Lower lobe of right lung (tissue), 2 donors: Measurements from ENCODE around the gene ARHGAP31. TPM values are rescaled to one million over a fixed set of nuclear protein-coding genes. Genes with fewer than 3 reads are reported as not detected.
A peak's percentile ranks its signal among the peaks of the same experiment; 100 is the strongest.

Source experiments
- ATAC-seq, 2 donors: fragments of 200-7000 bp; cut with Tn5 transposase; one replicate each; pipeline ENCODE4 v1.9.1; 2020 to 2022; ENCODE audit warnings: mild to moderate bottlenecking in 2 of 2, moderate library complexity in 2 of 2
- DNase-seq: peaks from one replicate; pipeline ENCODE4 v3.0.0-alpha.2; 2020
- H3K27ac ChIP-seq: fragments of 200-600 bp; one replicate; pipeline ENCODE4 v1.8.0; 2022
- H3K27me3 ChIP-seq: fragments of 200-600 bp; one replicate; pipeline ENCODE4 v1.8.0; 2022; ENCODE audit warnings: low read depth
- H3K36me3 ChIP-seq: fragments of 200-600 bp; one replicate; pipeline ENCODE4 v1.8.0; 2022; ENCODE audit warnings: mild to moderate bottlenecking
- H3K4me1 ChIP-seq: fragments of 200-600 bp; one replicate; pipeline ENCODE4 v1.8.0; 2022
- H3K4me3 ChIP-seq: fragments of 200-600 bp; one replicate; pipeline ENCODE4 v1.8.0; 2022; ENCODE audit warnings: mild to moderate bottlenecking
- H3K9me3 ChIP-seq: fragments of 200-600 bp; one replicate; pipeline ENCODE4 v1.8.0; 2022
- intact Hi-C: fragments of 100-400 bp; cut with DNase I; formaldehyde crosslinking; loops from one replicate; pipeline ENCODE4 v1.11.0; 2022
- total RNA-seq: library from RNA; stranded (reverse); fragmentation: NEBNext Ultra II Directional; extraction: Animal tissue kit (Norgen Biotek cat#: 25700); gene quantifications from one replicate; pipeline ENCODE4 v1.2.1, GENCODE V29; 2021
- TF ChIP-seq, protein P1 (sequence below): fragments of 200-600 bp; IDR thresholded peaks from one replicate; pipeline ENCODE4 v1.8.0; 2022; ENCODE audit warnings: antibody characterized with exemption, mild to moderate bottlenecking
- donor health status: DM: no; HTN: yes; CAD: no; lungs with severe emphysema.

The ARHGAP31 gene
- total RNA-seq, 1 donor from 2014 or later, result 100 TPM

DNA sequence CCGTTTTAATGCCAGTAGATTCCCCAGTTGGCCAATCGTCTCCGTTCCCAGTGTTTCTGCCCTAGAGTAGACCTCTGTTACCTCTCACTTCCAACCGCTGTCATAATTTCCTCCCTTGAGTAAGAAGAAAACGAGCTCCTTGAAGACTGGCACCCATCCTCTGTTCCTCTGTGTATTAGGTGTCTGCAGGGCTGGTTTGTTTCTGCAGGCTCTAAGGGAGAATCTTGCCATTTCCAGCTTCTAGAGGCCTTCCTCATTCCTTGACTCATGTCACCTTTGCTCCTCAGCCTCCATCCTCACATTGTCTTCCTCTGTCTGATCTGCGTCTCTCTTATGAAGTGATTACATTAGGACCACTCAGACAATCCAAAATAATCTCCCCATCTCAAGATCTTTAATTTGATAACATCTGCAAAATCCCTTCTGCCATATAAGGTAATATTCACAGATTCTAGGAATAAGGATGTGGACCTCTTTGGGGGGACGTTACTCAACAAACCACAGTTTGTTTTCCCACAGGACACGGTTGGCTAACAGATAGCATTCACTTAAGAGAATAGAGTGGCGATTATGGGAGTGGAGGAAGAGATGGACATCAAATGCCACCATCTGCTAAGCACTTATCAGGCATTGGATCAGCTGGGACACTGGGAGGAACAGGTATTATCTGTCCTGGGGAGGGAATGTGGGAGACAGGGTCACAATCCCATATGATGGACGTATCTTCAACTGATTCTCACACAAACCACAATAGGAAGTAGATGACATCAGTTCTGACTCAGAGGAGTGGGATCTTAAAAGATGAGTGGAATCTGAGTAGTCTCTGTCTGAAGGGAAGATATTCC, 17.1 kb downstream of the ARHGAP31 start:
- Histone ChIP-seq H3K27me3 (no peaks in the 10 kb centered on the region), H3K4me1 (peaks cover 58% of the 10 kb centered on the region), H3K36me3 (peaks cover 30% of the 10 kb centered on the region), H3K4me3 (no peak overlapping the region), H3K27ac (no peak overlapping the region), H3K9me3 (no peaks in the 10 kb centered on the region)
- TF ChIP-seq, protein P1, sequence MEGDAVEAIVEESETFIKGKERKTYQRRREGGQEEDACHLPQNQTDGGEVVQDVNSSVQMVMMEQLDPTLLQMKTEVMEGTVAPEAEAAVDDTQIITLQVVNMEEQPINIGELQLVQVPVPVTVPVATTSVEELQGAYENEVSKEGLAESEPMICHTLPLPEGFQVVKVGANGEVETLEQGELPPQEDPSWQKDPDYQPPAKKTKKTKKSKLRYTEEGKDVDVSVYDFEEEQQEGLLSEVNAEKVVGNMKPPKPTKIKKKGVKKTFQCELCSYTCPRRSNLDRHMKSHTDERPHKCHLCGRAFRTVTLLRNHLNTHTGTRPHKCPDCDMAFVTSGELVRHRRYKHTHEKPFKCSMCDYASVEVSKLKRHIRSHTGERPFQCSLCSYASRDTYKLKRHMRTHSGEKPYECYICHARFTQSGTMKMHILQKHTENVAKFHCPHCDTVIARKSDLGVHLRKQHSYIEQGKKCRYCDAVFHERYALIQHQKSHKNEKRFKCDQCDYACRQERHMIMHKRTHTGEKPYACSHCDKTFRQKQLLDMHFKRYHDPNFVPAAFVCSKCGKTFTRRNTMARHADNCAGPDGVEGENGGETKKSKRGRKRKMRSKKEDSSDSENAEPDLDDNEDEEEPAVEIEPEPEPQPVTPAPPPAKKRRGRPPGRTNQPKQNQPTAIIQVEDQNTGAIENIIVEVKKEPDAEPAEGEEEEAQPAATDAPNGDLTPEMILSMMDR, result no peak
- ATAC-seq (peak; percentile 37 to 53), DNase-seq (no peak)
- intact Hi-C loops, result no loop called here

DNA sequence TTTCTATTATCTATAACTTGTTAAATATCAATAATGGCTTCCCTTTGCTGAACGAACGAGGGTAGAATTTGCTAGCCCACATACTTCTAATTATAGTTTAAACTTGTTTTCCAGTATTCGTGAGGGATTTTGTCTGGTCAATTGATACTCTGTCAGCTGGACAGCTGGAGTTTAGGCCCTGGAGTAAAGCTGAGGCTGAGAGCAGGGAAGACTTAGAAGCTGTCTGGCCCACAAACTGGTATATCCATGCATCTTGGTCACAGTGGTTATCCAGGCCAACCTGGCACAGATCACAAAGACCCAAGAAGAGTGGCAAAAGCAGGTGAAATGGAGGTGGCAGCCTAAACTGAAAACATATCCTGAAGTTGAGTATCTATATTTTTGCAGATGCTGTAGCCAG, 19.3 kb downstream of the ARHGAP31 start:
- no peak for ATAC-seq
- Histone ChIP-seq H3K27me3 (no peaks in the 10 kb centered on the region), H3K9me3 (no peaks in the 10 kb centered on the region), H3K36me3 (peaks cover 29% of the 10 kb centered on the region), H3K4me1 (peaks cover 60% of the 10 kb centered on the region), H3K4me3 (no peak overlapping the region), H3K27ac (no peak overlapping the region)
- intact Hi-C loops, result no loop called here
- DNase-seq, result no peak
- TF ChIP-seq, protein P1, result no peak

DNA sequence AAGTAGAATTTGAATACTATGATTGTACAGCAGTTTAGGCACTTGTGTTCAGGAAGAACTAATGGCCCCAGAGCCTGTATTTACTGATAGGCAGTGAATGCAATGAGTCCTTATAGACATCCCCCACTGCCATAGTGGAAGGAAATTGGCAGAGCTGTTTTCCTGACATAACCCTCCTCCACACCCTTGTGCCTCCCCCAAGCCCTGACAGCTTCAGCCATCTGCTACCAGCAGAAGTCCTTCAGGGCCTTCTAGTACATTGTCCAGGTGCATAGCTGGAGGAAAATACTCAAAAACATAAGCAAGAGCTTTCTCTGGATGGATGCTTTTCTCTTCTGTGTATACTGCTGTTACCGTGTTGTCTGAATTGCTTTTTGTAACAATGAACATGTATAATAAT, 20.6 kb downstream of the ARHGAP31 start:
- Histone ChIP-seq H3K4me1 (peaks cover 67% of the 10 kb centered on the region), H3K36me3 (peaks cover 25% of the 10 kb centered on the region), H3K27ac (no peak overlapping the region), H3K4me3 (no peak overlapping the region), H3K9me3 (no peaks in the 10 kb centered on the region), H3K27me3 (no peaks in the 10 kb centered on the region)
- peak in 1 of 2 donors; percentile 26 for ATAC-seq
- TF ChIP-seq, protein P1, result no peak
- DNase-seq, result no peak
- intact Hi-C loops, result no loop called here

DNA sequence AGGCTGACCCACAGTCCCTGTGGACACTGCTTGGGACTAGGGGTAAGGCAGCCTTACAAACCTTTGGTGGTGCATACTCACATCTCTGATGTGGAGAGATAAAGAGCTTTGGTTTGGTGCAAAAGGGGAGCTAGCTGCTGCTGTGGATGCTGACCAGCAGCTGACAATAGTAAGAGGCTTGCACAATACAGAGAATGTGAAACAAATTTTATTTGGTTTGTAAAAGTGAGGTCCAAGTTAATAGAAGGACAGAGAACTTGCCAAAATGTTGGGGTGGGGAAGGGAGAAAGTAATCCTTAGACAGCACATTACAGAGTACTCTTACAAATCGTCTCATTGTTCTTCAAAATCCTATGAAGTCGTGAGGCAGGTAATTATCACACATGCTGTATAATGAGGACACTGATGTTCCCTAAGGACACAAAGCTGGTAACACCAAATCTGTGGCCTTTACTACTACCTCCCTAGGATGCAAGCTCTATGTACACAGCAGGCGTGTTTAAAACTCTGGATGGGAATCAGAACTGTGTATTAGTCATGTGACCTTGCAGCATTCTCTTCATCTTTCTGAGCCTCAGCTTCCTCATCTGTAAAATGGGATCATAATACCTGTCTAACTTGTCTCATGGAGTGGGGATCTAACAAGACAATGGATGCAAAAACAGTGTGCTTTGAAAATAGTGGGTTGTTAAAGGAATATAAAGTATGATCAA, 21.6 kb downstream of the ARHGAP31 start:
- no peak for ATAC-seq
- Histone ChIP-seq H3K9me3 (no peaks in the 10 kb centered on the region), H3K4me1 (peaks cover 62% of the 10 kb centered on the region), H3K27me3 (no peaks in the 10 kb centered on the region), H3K36me3 (peaks cover 25% of the 10 kb centered on the region), H3K27ac (no peak overlapping the region), H3K4me3 (no peak overlapping the region)
- intact Hi-C loops, result no loop called here
- TF ChIP-seq, protein P1, result no peak
- no peak for DNase-seq

DNA sequence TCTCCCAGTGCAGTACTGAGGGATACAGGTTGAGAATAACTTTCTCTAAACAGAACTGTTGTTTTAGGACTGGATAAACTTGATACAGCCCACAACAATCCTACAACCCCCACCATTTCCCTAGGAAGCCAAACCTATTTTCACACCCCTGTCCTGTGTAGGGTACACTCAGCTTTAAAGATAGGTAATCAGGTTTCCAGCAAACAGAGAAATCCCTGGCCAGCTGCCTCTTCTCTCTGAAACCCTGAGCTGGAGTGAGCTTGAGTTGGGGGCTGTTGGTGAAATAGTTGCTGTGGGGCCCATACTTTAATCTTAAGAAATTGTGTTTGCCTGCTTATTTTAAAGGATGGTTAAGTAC, 22.1 kb downstream of the ARHGAP31 start:
- TF ChIP-seq, protein P1, result no peak
- H3K9me3 ChIP-seq, result no peaks in the 10 kb centered on the region
- no peak for DNase-seq
- intact Hi-C loops, result no loop called here
- no peaks in the 10 kb centered on the region for H3K27me3 ChIP-seq
- no peak overlapping the region for H3K4me3 ChIP-seq
- peaks cover 57% of the 10 kb centered on the region for H3K4me1 ChIP-seq
- peaks cover 22% of the 10 kb centered on the region for H3K36me3 ChIP-seq
- H3K27ac ChIP-seq, result no peak overlapping the region
- no peak for ATAC-seq
